GM12874 (cell line): Measurements from ENCODE around the gene SHROOM3.

Experiments used
- TF ChIP-seq, protein P1 (sequence below): IDR thresholded peaks from 2 replicates; pipeline ENCODE4 v1.5.1; 2011; ENCODE audit warnings: low read depth, mild to moderate bottlenecking, control low read depth, low read length, moderate library complexity; ENCODE audit not compliant: insufficient read depth

Gene SHROOM3

DNA sequence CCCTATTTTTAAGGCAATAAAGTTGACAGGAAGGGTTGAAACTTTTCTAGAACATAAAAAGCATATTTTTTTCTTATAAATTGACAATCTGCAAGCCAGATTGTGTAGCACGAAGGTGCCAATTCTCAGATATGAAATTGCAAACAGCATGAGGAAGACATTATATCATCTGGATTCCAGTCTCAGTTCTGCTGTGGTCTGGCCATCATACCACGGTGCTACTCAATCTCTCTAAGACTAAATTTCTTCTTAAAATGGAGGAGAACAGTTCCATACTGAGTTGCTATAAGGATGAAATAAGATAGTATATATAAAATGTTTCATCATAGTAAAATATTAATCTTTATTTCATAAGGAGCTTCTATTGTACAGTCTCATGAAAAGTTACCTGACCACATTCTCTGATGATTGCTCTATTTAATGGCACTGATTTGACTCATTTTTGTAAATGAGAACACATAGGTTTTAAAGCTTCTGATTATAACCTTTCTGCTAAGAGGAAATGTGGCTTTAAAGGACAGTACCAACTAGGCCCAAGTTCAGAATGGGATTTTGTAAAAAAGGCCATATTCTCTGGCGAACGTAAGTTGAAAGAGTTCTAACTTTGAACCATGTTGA, 127.9 kb downstream of the SHROOM3 start:
- TF ChIP-seq, protein P1, sequence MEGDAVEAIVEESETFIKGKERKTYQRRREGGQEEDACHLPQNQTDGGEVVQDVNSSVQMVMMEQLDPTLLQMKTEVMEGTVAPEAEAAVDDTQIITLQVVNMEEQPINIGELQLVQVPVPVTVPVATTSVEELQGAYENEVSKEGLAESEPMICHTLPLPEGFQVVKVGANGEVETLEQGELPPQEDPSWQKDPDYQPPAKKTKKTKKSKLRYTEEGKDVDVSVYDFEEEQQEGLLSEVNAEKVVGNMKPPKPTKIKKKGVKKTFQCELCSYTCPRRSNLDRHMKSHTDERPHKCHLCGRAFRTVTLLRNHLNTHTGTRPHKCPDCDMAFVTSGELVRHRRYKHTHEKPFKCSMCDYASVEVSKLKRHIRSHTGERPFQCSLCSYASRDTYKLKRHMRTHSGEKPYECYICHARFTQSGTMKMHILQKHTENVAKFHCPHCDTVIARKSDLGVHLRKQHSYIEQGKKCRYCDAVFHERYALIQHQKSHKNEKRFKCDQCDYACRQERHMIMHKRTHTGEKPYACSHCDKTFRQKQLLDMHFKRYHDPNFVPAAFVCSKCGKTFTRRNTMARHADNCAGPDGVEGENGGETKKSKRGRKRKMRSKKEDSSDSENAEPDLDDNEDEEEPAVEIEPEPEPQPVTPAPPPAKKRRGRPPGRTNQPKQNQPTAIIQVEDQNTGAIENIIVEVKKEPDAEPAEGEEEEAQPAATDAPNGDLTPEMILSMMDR, result no peak

DNA sequence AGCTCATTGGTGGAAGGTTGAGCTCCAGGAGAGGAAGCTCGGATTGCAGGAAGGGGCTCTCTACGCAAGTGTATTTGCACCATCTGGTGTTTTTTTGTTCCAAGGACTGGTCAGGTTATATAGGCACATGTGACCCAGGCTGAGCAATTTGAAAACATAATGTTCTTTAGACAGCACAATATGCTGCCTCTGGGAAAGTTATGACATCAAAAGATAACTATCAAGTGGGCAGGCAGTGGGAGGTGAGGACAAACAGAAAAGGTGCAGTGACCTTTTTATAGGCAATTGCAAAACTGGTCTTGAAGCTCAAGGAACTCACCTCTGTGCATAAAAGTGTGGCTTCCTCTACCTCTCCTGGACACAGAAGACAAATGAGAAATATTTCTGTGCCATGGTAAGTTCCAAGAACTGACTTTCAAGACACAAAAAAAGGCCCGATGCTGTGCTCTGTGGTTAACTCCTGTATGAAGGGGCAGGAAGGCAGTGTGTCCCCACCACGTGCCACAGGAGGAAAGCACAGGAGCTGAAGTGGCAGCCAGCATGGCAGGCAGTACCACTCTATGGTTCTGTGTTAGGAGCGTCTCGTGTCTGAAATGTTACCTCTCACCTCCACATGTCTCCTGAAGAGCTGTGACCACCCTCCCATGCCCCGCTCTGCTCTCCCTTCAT, 128.6 kb downstream of the SHROOM3 start:
- TF ChIP-seq, protein P1, result no peak

DNA sequence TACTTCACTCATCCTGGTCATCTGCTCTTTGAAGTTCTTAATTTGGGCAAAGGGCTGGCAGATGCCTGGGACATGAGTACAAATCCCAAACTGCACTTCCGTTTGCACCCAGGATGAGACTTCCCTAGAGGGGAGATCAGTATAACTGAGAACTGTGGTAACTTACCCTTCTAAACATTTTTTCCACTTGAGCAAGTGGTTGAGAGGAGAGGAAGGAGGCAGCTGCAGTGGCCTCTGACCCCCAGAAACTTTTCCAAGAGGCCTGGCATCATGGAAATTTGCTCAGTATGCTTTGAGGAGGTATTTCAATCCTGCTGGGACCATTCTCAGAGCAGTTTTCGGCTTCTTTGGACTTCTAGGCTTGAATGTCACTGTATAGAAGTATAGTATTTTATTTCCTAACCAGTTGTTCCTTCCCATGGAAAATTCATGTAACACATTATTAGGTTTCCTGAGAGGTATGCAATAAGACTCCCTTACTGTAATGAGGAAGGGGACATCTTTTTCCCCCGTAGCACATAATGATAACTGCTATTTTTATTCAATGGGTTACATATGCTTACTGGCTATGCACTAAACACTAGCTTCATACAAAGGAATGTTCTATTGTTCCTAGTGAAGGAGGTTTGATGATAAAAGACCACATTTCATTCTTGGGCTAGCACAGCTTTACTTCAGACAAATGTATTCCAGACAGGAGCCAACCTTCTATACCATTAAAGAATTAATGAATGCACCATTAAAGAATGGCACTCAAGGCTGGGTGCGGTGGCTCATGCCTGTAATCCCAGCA, 129.3 kb downstream of the SHROOM3 start:
- TF ChIP-seq, protein P1, result no peak

DNA sequence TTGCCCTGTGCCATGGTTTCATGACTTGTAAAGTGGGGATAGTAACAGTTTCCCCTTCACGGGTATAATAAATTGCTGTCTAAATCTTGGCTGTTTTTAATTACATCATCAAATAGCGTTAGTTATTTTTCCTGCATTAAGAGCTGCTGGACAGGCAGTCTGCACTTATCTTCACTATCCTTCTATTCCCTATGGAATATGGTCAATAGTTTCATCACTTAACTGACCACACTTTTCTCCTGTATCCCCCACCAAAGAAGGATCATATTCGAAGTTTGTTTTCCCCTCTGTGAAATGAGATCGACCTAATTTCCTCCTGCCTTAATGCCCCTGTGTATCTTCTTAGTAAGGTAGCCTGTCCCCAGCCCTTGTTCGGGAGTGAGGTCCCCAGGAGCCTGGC, 133.2 kb downstream of the SHROOM3 start:
- TF ChIP-seq, protein P1, result no peak

DNA sequence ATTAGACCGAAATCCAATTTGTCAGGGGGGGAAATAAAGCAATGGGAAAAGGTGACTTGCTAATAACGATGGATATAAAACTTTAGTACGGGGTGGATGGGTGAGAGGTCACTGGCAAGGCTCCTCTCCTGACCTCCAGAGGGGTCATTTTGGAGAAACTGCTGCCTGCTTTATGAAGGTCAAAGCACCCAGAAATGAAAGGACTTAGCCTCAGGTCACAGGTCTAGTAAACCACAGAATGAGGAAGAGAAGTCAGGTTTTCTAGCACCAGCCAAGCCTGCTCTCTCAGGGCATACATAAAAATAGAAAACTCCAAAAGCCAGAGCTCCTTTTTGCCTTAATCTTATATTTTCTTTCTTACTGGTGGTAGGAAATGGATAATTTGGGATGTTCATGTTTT, 134.2 kb downstream of the SHROOM3 start:
- TF ChIP-seq, protein P1, result no peak

DNA sequence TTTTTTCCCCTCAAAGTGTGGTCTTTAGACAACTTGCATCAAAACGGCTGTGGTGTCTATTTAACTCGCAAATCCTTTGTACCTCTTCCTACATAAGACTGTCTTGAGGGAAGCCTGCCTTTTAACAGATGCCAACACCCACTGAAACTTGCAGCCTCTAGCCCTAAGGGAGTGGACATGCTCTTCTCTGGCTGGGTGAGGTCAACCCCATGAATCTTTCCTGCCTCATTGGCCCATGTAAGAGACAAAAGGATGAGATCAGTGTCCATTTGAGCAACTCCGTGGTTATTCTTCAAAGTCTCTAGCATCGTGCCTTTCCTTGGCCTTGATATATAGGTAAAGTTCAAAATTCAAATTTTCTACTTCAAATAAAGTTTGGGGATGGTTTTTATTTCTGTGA, 134.7 kb downstream of the SHROOM3 start:
- TF ChIP-seq, protein P1, result no peak

DNA sequence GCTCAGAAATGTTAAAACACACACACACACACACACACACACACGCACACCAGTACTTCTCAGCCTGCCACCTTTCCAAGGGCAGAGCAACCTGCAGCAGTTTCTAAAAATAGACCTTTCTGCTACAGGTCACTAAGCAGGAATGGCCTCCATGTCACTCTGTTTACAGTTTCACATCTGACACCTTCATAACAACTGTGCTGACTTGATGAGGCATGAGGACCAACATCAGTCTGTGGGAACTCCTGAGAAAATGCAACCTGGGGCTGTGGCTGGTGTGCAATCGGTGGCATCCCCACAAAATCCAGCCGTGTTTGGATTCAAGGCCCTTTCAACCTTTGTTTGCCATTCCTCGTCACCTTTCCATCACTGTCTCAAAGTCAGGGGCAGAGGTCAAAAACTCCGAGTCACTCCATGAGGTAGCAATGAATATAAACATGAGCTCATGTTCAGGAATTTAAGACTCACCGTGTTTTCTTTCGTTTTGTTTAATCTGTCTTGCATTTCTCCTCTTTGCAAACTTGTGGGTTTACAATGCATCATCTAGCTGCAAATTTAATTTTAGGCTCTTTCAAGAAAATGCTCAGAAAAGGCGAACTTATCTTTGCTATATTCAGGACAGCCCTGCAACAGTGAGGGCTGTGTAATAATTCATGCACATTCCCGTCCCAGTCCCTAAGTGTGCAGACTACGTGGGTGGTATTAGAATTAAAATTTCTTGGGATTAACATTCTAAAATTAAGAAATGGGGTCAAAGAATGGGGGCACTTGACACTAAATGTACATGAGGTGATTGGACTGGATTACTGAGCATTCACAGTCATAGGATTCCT, 135.3 kb downstream of the SHROOM3 start:
- TF ChIP-seq, protein P1, result no peak
